A549 (cell line): ENCODE data around the gene EFHD1. TPM values are rescaled to one million over a fixed set of nuclear protein-coding genes. Genes with fewer than 3 reads are reported as not detected.
A peak's percentile ranks its signal among the peaks of the same experiment; 100 is the strongest.

Experiments used
- ATAC-seq, 2 experiments: fragments of 200-7000 bp in 1 of 2; fragments of >200 bp in 1 of 2; cut with Nextera tagmentation in 1 of 2; cut with Tn5 transposase in 1 of 2; 3 replicates each; pipeline versions ENCODE4 v1.8.0 to v1.9.1; 2018 to 2020; ENCODE audit warnings: mild to moderate bottlenecking in 1 of 2, moderate library complexity in 1 of 2
- CTCF ChIA-PET: fragments of 300-600 bp; sonication (Branson Sonifier 250); formaldehyde crosslinking; extraction: SDS; loops from one replicate; lab custom pipeline; 2021; ENCODE audit warnings: antibody characterized with exemption, inconsistent platforms; lab: Yijun Ruan, JAX
- POLR2A ChIA-PET: fragments of 350-600 bp; formaldehyde crosslinking; extraction: SDS; loops from one replicate; lab custom pipeline; 2021; ENCODE audit warnings: antibody characterized with exemption, inconsistent platforms; lab: Yijun Ruan, JAX
- DNase-seq, 2 experiments: peaks; one replicate each; pipeline versions ENCODE4 v3.0.0 to v3.0.0-alpha.2; 2011 to 2016; ENCODE audit warnings: low read depth in 1 of 2, low spot score in 1 of 2
- FAIRE-seq: peaks from 2 replicates; lab custom pipeline; 2011; peaks lifted over from hg19 to GRCh38; lab: Jason Lieb, UNC
- H3K27ac ChIP-seq, 2 experiments: fragments of >200 bp; sonication (Bioruptor Twin); formaldehyde crosslinking; 3 replicates each; pipeline ENCODE4 v1.5.1; 2016 to 2017
- H3K4me1 ChIP-seq: fragments of >200 bp; sonication (Bioruptor Twin); formaldehyde crosslinking; 3 replicates; pipeline ENCODE4 v1.6.1; 2016
- H3K4me2 ChIP-seq: fragments of >200 bp; sonication (Bioruptor Twin); formaldehyde crosslinking; 3 replicates; pipeline ENCODE4 v1.6.1; 2016
- H3K4me3 ChIP-seq: fragments of >200 bp; sonication (Bioruptor Twin); formaldehyde crosslinking; 3 replicates; pipeline ENCODE4 v1.5.1; 2016
- H3K9me3 ChIP-seq: fragments of >200 bp; sonication (Bioruptor Twin); formaldehyde crosslinking; 3 replicates; pipeline ENCODE4 v1.6.1; 2016
- CBX2 ChIP-seq: fragments of 200-600 bp; sonication (generic); IDR thresholded peaks from 2 replicates; pipeline ENCODE4 v1.6.1; 2016; ENCODE audit warnings: low read depth, mild to moderate bottlenecking, borderline replicate concordance
- CEBPB ChIP-seq, 2 experiments: fragments of >200 bp in 1 of 2; sonication (Bioruptor Twin) in 1 of 2; formaldehyde crosslinking in 1 of 2; IDR thresholded peaks; 2 replicates each; pipeline ENCODE4 v1.6.1; 2012 to 2016
- CHD2 ChIP-seq: fragments of 150-350 bp; IDR thresholded peaks from 2 replicates; pipeline ENCODE4 v1.6.1; 2014; ENCODE audit warnings: low read length; ENCODE audit not compliant: partially characterized antibody
- CHD4 ChIP-seq: fragments of 200-600 bp; sonication (generic); IDR thresholded peaks from 2 replicates; pipeline ENCODE4 v1.6.1; 2016; ENCODE audit warnings: antibody characterized with exemption, mild to moderate bottlenecking, borderline replicate concordance
- EHMT2 ChIP-seq: fragments of 200-600 bp; sonication (generic); IDR thresholded peaks from 2 replicates; pipeline ENCODE4 v1.6.1; 2016; ENCODE audit warnings: antibody characterized with exemption, low read depth, mild to moderate bottlenecking, moderate library complexity
- FOSB ChIP-seq: fragments of 250-450 bp; sonication (Bioruptor Pico); IDR thresholded peaks from 2 replicates; pipeline ENCODE4 v1.5.0; 2020; ENCODE audit warnings: mild to moderate bottlenecking, moderate library complexity
- FOSL2 ChIP-seq, 2 experiments: fragments of 450-650 bp in 1 of 2; fragments of >200 bp in 1 of 2; sonication (Bioruptor Twin) in 1 of 2; formaldehyde crosslinking; IDR thresholded peaks; 2 replicates each; pipeline versions ENCODE4 v1.5.0 to v1.6.1; 2016 to 2020; ENCODE audit warnings: mild to moderate bottlenecking in 1 of 2, moderate library complexity in 1 of 2
- FOXS1 ChIP-seq: fragments of 250-450 bp; sonication (Bioruptor Pico); IDR thresholded peaks from 2 replicates; pipeline ENCODE4 v1.5.0; 2020; ENCODE audit warnings: mild to moderate bottlenecking, moderate library complexity
- HDAC2 ChIP-seq: fragments of 200-600 bp; sonication (generic); IDR thresholded peaks from 2 replicates; pipeline ENCODE4 v1.6.1; 2016
- HOXA7 ChIP-seq: fragments of 250-450 bp; sonication (Bioruptor Pico); IDR thresholded peaks from 2 replicates; pipeline ENCODE4 v1.5.0; 2020; ENCODE audit warnings: mild to moderate bottlenecking, moderate library complexity
- HOXB13 ChIP-seq: fragments of 250-450 bp; sonication (Bioruptor Pico); IDR thresholded peaks from 2 replicates; pipeline ENCODE4 v1.5.0; 2020; ENCODE audit warnings: low read depth, mild to moderate bottlenecking, moderate library complexity
- JUN ChIP-seq, 2 experiments: fragments of >200 bp; sonication (Bioruptor Twin); formaldehyde crosslinking; IDR thresholded peaks; 2 replicates in 1 of 2; 3 replicates in 1 of 2; pipeline ENCODE4 v1.6.1; 2016 to 2017
- JUNB ChIP-seq: fragments of >200 bp; sonication (Bioruptor Twin); formaldehyde crosslinking; IDR thresholded peaks from 2 replicates; pipeline ENCODE4 v1.6.1; 2016
- KDM5A ChIP-seq: fragments of 200-600 bp; sonication (generic); IDR thresholded peaks from 2 replicates; pipeline ENCODE4 v1.6.1; 2016; ENCODE audit warnings: antibody characterized with exemption, mild to moderate bottlenecking
- MAZ ChIP-seq: fragments of 150-350 bp; IDR thresholded peaks from 2 replicates; pipeline ENCODE4 v1.6.1; 2014; ENCODE audit warnings: antibody characterized with exemption, low read depth, low read length, borderline replicate concordance
- NFE2L2 ChIP-seq: fragments of 150-350 bp; conservative IDR thresholded peaks from 2 replicates; pipeline ENCODE4 v1.6.1; 2014; ENCODE audit warnings: low read length
- PHF8 ChIP-seq: fragments of 200-600 bp; sonication (generic); IDR thresholded peaks from 2 replicates; pipeline ENCODE4 v1.6.1; 2016; ENCODE audit warnings: low read depth, mild to moderate bottlenecking, antibody characterized with exemption, moderate library complexity, borderline replicate concordance
- POLR2A ChIP-seq: IDR thresholded peaks from 2 replicates; pipeline ENCODE4 v1.6.1; 2012; ENCODE audit warnings: mild to moderate bottlenecking, low read length
- POLR2AphosphoS2 ChIP-seq: conservative IDR thresholded peaks from 2 replicates; pipeline ENCODE4 v1.6.1; 2012; ENCODE audit warnings: low read length, improper control_type of control experiment, inconsistent platforms
- RAD21 ChIP-seq, 2 experiments: fragments of >200 bp in 1 of 2; sonication (Bioruptor Twin) in 1 of 2; formaldehyde crosslinking in 1 of 2; IDR thresholded peaks in 1 of 2; conservative IDR thresholded peaks in 1 of 2; 2 replicates in 1 of 2; 3 replicates in 1 of 2; pipeline ENCODE4 v1.6.1; 2012 to 2018; ENCODE audit warnings: inconsistent platforms in 1 of 2
- RCOR1 ChIP-seq: fragments of 150-350 bp; IDR thresholded peaks from 2 replicates; pipeline ENCODE4 v1.6.1; 2014; ENCODE audit warnings: antibody characterized with exemption, low read length, low read depth
- RNF2 ChIP-seq: fragments of 200-600 bp; sonication (generic); IDR thresholded peaks from 2 replicates; pipeline ENCODE4 v1.6.1; 2016; ENCODE audit warnings: low read depth, mild to moderate bottlenecking, antibody characterized with exemption, moderate library complexity, borderline replicate concordance
- SREBF2 ChIP-seq: fragments of 450-650 bp; IDR thresholded peaks from 2 replicates; pipeline ENCODE4 v1.6.1; 2014; ENCODE audit warnings: mild to moderate bottlenecking, moderate library complexity
- TFCP2L1 ChIP-seq: fragments of 250-450 bp; sonication (Bioruptor Pico); IDR thresholded peaks from 2 replicates; pipeline ENCODE4 v1.5.0; 2021; ENCODE audit warnings: mild to moderate bottlenecking
- ZC3H11A ChIP-seq: fragments of 450-650 bp; IDR thresholded peaks from 2 replicates; pipeline ENCODE4 v1.6.1; 2014; ENCODE audit warnings: antibody characterized with exemption, mild to moderate bottlenecking
- ZFP36 ChIP-seq: fragments of 450-650 bp; IDR thresholded peaks from 2 replicates; pipeline ENCODE4 v1.6.1; 2014; ENCODE audit warnings: borderline replicate concordance; ENCODE audit not compliant: partially characterized antibody
- ZSCAN20 ChIP-seq: fragments of 250-450 bp; sonication (Bioruptor Pico); IDR thresholded peaks from 2 replicates; pipeline ENCODE4 v1.8.0; 2022; ENCODE audit warnings: mild to moderate bottlenecking, moderate library complexity
- WGBS: methylation state at CpG from one replicate; pipeline ENCODE4 v1.1.6; 2017; ENCODE audit errors: missing lambda C conversion rate; 5-methylcytosine and 5-hydroxymethylcytosine counted together
- polyA plus RNA-seq, 4 experiments: library from polyadenylated mRNA; depleted of rRNA in 3 of 4; stranded (reverse); fragments of >200 nt; fragmentation: RNase III in 1 of 4; extraction: RNeasy Plus Mini Kit Qiagen cat#74134 plus additional on column Dnase treatment in 1 of 4; gene quantifications; 2 replicates in 3 of 4; 3 replicates in 1 of 4; pipeline ENCODE4 v1.2.3, GENCODE V29; 2011 to 2017
- TF ChIP-seq, protein P1 (sequence below): IDR thresholded peaks from 2 replicates; pipeline ENCODE4 v1.6.1; 2012
- TF ChIP-seq, protein P2 (sequence below): fragments of >200 bp; sonication (Bioruptor Twin); formaldehyde crosslinking; IDR thresholded peaks from 2 replicates; pipeline ENCODE4 v1.6.1; 2016

Gene EFHD1
- polyA plus RNA-seq, 2 of the 4 experiments (the other 2 are of a cell fraction): 1.5 to 2.3 TPM

DNA sequence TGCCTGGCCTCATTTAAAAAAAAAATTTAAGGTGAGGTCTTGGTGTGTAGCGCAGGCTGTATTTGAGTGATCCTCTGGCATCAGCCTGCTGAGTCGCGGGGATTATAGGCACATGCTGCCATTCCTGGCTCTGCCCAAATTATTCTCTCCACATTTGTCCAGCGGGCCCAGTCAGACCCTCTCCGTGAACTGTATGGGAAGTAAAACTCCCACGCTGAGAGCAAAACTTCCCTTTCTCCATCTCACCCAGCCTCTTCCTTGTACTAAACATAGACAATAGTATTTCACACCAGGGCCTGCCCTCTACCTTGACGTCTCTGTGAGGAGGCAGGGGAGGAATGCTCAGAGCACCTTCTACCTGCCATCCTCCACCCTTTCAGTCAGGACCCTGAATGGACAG is 45.9 kb upstream of the EFHD1 start:
- Histone ChIP-seq H3K27ac (peak overlapping the region in 1 of 2 experiments; percentile 79; a peak in 1 of 6 replicates), H3K4me2 (no peak overlapping the region), H3K4me1 (peaks cover 20% of the 10 kb centered on the region), H3K4me3 (no peak overlapping the region), H3K9me3 (no peaks in the 10 kb centered on the region)
- WGBS: 96% methylated on average over 7 of the region's 7 CpGs
- ATAC-seq (peak in 1 of 2 experiments; percentile 8; a peak in 2 of 6 replicates), DNase-seq (no peak), FAIRE-seq (no peak)
- no peak for TF ChIP-seq CHD2
- TF ChIP-seq POLR2A: no peak
- no peak for TF ChIP-seq JUNB
- TF ChIP-seq CHD4: no peak
- TF ChIP-seq HDAC2: no peak
- TF ChIP-seq FOSL2 (IDR thresholded peaks at IDR 0.05): no peak
- TF ChIP-seq FOSL2 (CRISPR knock-in tag; IDR thresholded peaks at IDR 0.05): no peak
- TF ChIP-seq MAZ: no peak
- TF ChIP-seq, protein P1, sequence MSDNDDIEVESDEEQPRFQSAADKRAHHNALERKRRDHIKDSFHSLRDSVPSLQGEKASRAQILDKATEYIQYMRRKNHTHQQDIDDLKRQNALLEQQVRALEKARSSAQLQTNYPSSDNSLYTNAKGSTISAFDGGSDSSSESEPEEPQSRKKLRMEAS: no peak
- TF ChIP-seq ZSCAN20 (CRISPR knock-in tag): no peak
- no peak for TF ChIP-seq NFE2L2
- no peak for TF ChIP-seq HOXB13 (CRISPR knock-in tag)
- TF ChIP-seq FOXS1: no peak
- no peak for TF ChIP-seq ZFP36
- no peak for TF ChIP-seq PHF8
- POLR2A ChIA-PET: interaction anchor here (1.1 kb wide), 1 partner anchor 37 kb away, joined by 4 read pairs; the partner anchor contains the start of genes EIF4E2 and TIGD1
- CTCF ChIA-PET: interaction anchor here (1.1 kb wide), 1 partner anchor 34 kb away, joined by 6 read pairs; no protein-coding TSS in a partner anchor

DNA sequence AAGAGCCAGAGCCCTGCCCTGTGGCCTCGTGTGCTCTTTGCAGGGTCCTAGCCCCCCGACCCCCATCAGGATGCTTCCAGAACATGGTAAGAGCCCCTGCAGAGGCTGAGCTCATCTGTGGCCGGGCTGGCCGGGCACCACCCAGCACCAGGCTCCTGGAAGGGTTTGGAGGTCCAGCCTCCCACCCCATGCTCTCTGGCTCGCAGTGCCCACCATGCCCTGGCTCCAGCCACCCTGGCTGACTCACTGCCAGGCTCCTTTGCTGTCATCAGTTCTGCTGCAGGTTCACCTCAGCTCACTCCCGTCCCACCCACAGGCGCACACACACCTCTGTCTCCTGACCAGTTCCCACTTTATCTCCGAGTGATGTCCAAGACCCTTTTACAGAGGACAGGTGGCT is 45.4 kb upstream of the EFHD1 start:
- WGBS: 86% methylated on average over 5 of the region's 8 CpGs
- ATAC-seq (peak in 1 of 2 experiments; percentile 8; a peak in 1 of 6 replicates), DNase-seq (no peak), FAIRE-seq (no peak)
- Histone ChIP-seq H3K27ac (peak overlapping the region in 1 of 2 experiments; percentile 79; a peak in 4 of 6 replicates), H3K4me1 (peaks cover 25% of the 10 kb centered on the region), H3K9me3 (no peaks in the 10 kb centered on the region), H3K4me2 (no peak overlapping the region), H3K4me3 (no peak overlapping the region)
- ChIA-PET POLR2A (no interaction called here), CTCF (no interaction called here)
- no peak for TF ChIP-seq CEBPB (IDR thresholded peaks at IDR 0.05)
- TF ChIP-seq FOSB: no peak
- no peak for TF ChIP-seq RNF2
- TF ChIP-seq KDM5A: no peak
- TF ChIP-seq, protein P2, sequence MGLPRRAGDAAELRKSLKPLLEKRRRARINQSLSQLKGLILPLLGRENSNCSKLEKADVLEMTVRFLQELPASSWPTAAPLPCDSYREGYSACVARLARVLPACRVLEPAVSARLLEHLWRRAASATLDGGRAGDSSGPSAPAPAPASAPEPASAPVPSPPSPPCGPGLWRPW: no peak
- no peak for TF ChIP-seq CBX2
- TF ChIP-seq SREBF2: no peak
- no peak for TF ChIP-seq RAD21 (conservative IDR thresholded peaks at IDR 0.05 in 1 of 2, IDR thresholded peaks at IDR 0.05 in 1 of 2)
- TF ChIP-seq HOXA7 (CRISPR knock-in tag): no peak
- no peak for TF ChIP-seq FOXS1
- TF ChIP-seq JUN (IDR thresholded peaks at IDR 0.05): no peak
- no peak for TF ChIP-seq EHMT2
- TF ChIP-seq ZC3H11A: no peak
- no peak for TF ChIP-seq RCOR1
- no peak for TF ChIP-seq MAZ
- no peak for TF ChIP-seq TFCP2L1 (CRISPR knock-in tag)
- TF ChIP-seq CHD4: no peak
- TF ChIP-seq POLR2AphosphoS2: no peak
